ENCODE results near the gene GLS. TPM values are rescaled to one million over a fixed set of nuclear protein-coding genes. Genes with fewer than 3 reads are reported as not detected.
"Not testable (repeated sequence)": the region's sequence is repeated elsewhere in the genome, so short reads cannot be mapped to it uniquely, and the experiment has no call there.

GLS gene
- polyA plus RNA-seq, 4 donors = 204 to 376 (median 260) TPM

GRCh38 chr2:190986221-190986953 lies 105.8 kb downstream of the GLS start:
- no peak for DNase-seq (ENCODE audit: low read depth in 4 of 4, low spot score in 2 of 4)

GRCh38 chr2:190987116-190987515 lies 106.5 kb downstream of the GLS start:
- DNase-seq (ENCODE audit: low read depth in 4 of 4, low spot score in 2 of 4) = no peak

- no peak for DNase-seq (ENCODE audit: low read depth in 4 of 4, low spot score in 2 of 4)
These were observed 107.3 kb downstream of the GLS start for GRCh38 chr2:190987938-190988337.

- DNase-seq (ENCODE audit: low read depth in 4 of 4, low spot score in 2 of 4) = no peak
These were observed 108.3 kb downstream of the GLS start for GRCh38 chr2:190988910-190989309.

GRCh38 chr2:190990132-190990531 lies 109.5 kb downstream of the GLS start:
- DNase-seq (ENCODE audit: low read depth in 4 of 4, low spot score in 2 of 4) = no peak

- DNase-seq (ENCODE audit: low read depth in 4 of 4, low spot score in 2 of 4) = no peak
These were observed 112.6 kb downstream of the GLS start for GRCh38 chr2:190993292-190993643.

GRCh38 chr2:190994148-190994547 lies 113.5 kb downstream of the GLS start:
- DNase-seq (ENCODE audit: low read depth in 4 of 4, low spot score in 2 of 4) = no peak

- DNase-seq (ENCODE audit: low read depth in 4 of 4, low spot score in 2 of 4) = not testable (repeated sequence)
These were observed 114.7 kb downstream of the GLS start for GRCh38 chr2:190995315-190995714.

- no peak for DNase-seq (ENCODE audit: low read depth in 4 of 4, low spot score in 2 of 4)
These were observed 115.8 kb downstream of the GLS start for GRCh38 chr2:190996338-190996946.

GRCh38 chr2:190996947-190997346 lies 116.3 kb downstream of the GLS start:
- no peak for DNase-seq (ENCODE audit: low read depth in 4 of 4, low spot score in 2 of 4)

GRCh38 chr2:190997526-190998113 lies 117.0 kb downstream of the GLS start:
- DNase-seq (ENCODE audit: low read depth in 4 of 4, low spot score in 2 of 4) = no peak

- DNase-seq (ENCODE audit: low read depth in 4 of 4, low spot score in 2 of 4) = no peak
These were observed 118.4 kb downstream of the GLS start for GRCh38 chr2:190999058-190999457.

- no peak for DNase-seq (ENCODE audit: low read depth in 4 of 4, low spot score in 2 of 4)
These were observed 119.5 kb downstream of the GLS start for GRCh38 chr2:190999949-191000665.

GRCh38 chr2:191001032-191001431 lies 120.4 kb downstream of the GLS start:
- DNase-seq (ENCODE audit: low read depth in 4 of 4, low spot score in 2 of 4) = no peak

- DNase-seq (ENCODE audit: low read depth in 4 of 4, low spot score in 2 of 4) = no peak
These were observed 121.0 kb downstream of the GLS start for GRCh38 chr2:191001624-191002023.

- DNase-seq (ENCODE audit: low read depth in 4 of 4, low spot score in 2 of 4) = no peak
These were observed 123.0 kb downstream of the GLS start for GRCh38 chr2:191003405-191004309.

GRCh38 chr2:191006297-191006696 lies 125.7 kb downstream of the GLS start:
- DNase-seq (ENCODE audit: low read depth in 4 of 4, low spot score in 2 of 4) = no peak

GRCh38 chr2:191006997-191007783 lies 126.6 kb downstream of the GLS start:
- no peak for DNase-seq (ENCODE audit: low read depth in 4 of 4, low spot score in 2 of 4)

GRCh38 chr2:191008286-191008685 lies 127.7 kb downstream of the GLS start:
- no peak for DNase-seq (ENCODE audit: low read depth in 4 of 4, low spot score in 2 of 4)
